ENCODE data around the gene PKDCC.

DNA sequence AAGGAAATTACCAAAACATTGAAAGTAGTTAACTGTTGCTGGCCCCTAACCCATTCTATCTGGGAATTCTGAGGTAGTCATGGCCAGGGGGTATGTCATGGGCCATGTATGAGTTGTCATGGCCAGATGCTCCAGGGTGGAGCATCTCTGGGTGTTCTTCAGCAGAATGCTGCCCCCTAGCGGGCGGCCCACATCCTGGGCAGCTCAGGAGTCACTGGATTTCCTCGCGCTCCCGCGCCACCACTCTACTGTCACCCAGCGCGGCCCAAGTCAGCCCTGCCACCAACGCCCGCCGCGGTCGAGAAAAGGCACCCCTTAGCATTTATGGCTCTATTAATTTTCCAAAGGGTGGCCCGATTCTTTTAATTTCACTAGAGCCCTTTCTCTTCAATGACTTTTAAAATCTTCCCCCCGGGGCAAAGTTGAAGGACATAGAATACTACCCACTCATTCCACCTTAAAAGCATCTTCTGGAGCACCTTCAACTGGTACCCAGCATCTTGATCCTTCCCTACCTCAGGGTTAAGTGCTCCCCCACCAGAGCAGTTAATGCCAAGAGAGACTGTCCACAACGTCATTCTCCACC, 41.6 kb downstream of the PKDCC start:
- TF ChIP-seq ELF4 (IDR thresholded peaks at IDR 0.05) = no peak
- no peak for TF ChIP-seq L3MBTL2 (conservative IDR thresholded peaks at IDR 0.05)
- TF ChIP-seq TARDBP (IDR thresholded peaks at IDR 0.05) = no peak
- TF ChIP-seq BHLHE40 (IDR thresholded peaks at IDR 0.05; ENCODE audit: borderline replicate concordance) = no peak

Data from HEK293T (cell line).